ENCODE data around the gene CSDE1.

The CSDE1 gene

DNA sequence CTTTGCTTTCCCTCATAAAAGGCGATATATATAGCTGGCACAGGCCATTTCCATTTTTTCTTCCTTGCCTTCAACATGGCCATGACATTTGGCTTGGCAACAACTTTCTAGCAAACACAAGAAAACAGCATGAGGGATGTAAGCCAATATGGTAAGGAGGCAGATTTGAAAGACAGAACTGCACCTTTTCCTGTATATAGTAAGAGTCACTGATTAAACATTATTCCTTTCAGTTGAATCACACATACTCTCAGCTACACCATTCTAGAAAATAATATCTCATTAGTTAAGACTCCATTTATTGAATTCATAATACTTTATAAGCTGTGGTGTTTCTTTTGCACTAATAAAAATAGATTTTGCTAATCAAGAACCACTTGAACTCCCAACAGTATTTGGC, 13.2 kb upstream of the CSDE1 start:
- Histone ChIP-seq H3K27ac (ENCODE audit: poor library complexity, severe bottlenecking) (no peak overlapping the region), H3K27me3 (ENCODE audit: insufficient read depth, poor library complexity, severe bottlenecking) (no peaks in the 10 kb centered on the region), H3K4me3 (ENCODE audit: severe bottlenecking) (no peak overlapping the region), H3K4me1 (ENCODE audit: insufficient read depth, poor library complexity, severe bottlenecking) (no peaks in the 10 kb centered on the region), H3K36me3 (ENCODE audit: low read depth) (peaks cover 46% of the 10 kb centered on the region), H3K9me3 (ENCODE audit: severe bottlenecking) (no peaks in the 10 kb centered on the region)
- ATAC-seq (ENCODE audit: low read depth): no peak
- no peak for DNase-seq (ENCODE audit: low spot score)
- TF ChIP-seq, protein P1, sequence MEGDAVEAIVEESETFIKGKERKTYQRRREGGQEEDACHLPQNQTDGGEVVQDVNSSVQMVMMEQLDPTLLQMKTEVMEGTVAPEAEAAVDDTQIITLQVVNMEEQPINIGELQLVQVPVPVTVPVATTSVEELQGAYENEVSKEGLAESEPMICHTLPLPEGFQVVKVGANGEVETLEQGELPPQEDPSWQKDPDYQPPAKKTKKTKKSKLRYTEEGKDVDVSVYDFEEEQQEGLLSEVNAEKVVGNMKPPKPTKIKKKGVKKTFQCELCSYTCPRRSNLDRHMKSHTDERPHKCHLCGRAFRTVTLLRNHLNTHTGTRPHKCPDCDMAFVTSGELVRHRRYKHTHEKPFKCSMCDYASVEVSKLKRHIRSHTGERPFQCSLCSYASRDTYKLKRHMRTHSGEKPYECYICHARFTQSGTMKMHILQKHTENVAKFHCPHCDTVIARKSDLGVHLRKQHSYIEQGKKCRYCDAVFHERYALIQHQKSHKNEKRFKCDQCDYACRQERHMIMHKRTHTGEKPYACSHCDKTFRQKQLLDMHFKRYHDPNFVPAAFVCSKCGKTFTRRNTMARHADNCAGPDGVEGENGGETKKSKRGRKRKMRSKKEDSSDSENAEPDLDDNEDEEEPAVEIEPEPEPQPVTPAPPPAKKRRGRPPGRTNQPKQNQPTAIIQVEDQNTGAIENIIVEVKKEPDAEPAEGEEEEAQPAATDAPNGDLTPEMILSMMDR (IDR thresholded peaks at IDR 0.05; ENCODE audit: poor library complexity, severe bottlenecking): no peak

DNA sequence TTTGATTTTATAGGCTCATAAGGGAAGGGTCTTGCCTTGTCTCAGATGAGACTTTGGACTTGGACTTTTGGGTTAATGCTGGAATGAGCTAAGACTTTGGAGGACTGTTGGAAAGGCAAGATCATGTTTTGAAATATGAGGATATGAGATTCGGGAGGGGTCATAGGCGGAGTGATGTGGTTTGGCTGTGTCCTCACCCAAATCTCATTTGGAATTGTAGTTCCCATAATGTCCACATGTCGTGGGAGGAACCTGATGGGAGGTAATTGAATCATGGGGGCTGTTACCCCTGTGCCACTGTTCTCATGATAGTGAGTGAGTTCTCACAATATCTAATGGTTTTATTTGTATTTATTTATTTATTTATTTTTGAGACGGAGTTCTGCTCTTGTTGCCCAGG, 6.9 kb upstream of the CSDE1 start:
- no peaks in the 10 kb centered on the region for H3K9me3 ChIP-seq (ENCODE audit: severe bottlenecking)
- ATAC-seq (ENCODE audit: low read depth) (no peak), DNase-seq (ENCODE audit: low spot score) (no peak)
- no peaks in the 10 kb centered on the region for H3K4me1 ChIP-seq (ENCODE audit: insufficient read depth, poor library complexity, severe bottlenecking)
- H3K4me3 ChIP-seq (ENCODE audit: severe bottlenecking): no peak overlapping the region
- H3K36me3 ChIP-seq (ENCODE audit: low read depth): no peaks in the 10 kb centered on the region; the same call in 1 of the 2 replicates
- H3K27ac ChIP-seq (ENCODE audit: poor library complexity, severe bottlenecking): no peak overlapping the region
- H3K27me3 ChIP-seq (ENCODE audit: insufficient read depth, poor library complexity, severe bottlenecking): no peaks in the 10 kb centered on the region
- TF ChIP-seq, protein P1 (IDR thresholded peaks at IDR 0.05; ENCODE audit: poor library complexity, severe bottlenecking): no peak

DNA sequence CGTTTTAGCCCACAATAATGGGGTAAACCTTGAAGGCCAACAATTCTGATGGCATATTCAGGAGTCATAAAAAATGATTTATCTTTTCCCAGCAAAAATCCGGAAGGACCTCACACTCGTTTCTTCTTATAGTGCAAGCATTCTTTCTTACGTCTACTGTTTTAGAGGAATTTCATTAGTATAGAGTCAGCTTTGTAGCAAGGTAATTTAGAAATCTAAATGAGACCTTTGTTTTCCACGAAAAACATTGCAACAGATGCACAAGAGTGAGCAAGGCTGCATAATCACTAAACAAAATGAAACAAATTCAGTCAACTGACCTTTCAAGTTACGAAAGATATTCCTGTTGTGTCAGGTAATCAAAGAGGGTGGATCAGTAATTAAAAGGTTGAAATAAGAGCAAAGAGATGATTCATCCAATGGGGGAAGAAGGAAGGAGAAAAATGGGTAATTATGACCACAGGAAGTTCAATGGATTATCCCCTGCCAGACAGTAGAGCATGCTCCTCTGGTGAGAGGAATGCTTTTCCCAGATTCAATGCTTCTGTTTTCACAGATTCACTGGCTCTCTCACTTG, 560 bp upstream of the CSDE1 start:
- TF ChIP-seq, protein P1 (IDR thresholded peaks at IDR 0.05; ENCODE audit: poor library complexity, severe bottlenecking): peak; percentile 14
- no peaks in the 10 kb centered on the region for H3K9me3 ChIP-seq (ENCODE audit: severe bottlenecking)
- H3K27me3 ChIP-seq (ENCODE audit: insufficient read depth, poor library complexity, severe bottlenecking): no peaks in the 10 kb centered on the region
- peak overlapping the region; percentile 88 for H3K4me3 ChIP-seq (ENCODE audit: severe bottlenecking)
- peaks cover 12% of the 10 kb centered on the region for H3K4me1 ChIP-seq (ENCODE audit: insufficient read depth, poor library complexity, severe bottlenecking)
- H3K36me3 ChIP-seq (ENCODE audit: low read depth): peaks cover 28% of the 10 kb centered on the region
- ATAC-seq (ENCODE audit: low read depth) (no peak), DNase-seq (ENCODE audit: low spot score) (no peak)
- peak overlapping the region; percentile 74 for H3K27ac ChIP-seq (ENCODE audit: poor library complexity, severe bottlenecking)

DNA sequence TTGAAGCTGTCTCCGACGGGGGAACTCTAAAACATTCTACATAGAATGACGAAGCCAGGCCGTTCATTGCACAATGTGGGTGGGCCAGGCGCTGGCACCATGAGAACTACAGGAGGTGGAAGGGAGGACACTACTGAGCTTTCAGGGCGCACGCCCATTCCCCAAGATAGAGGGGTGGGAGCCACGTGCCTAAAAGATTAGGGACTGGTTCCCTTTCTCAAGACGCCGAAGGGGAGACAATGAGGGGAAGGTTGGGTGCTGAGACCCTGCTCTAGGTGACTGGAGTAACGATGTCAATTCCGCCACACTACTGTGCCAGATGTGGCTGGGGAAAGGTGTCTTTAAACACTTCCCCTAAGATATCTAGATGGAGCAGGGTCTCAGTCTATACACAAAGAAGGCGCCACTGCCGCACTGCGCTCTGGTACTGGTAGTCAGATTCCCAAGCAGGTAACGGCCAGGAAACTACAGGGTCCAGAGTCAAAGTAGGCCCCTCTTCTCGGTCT, 782 bp downstream of the CSDE1 start:
- TF ChIP-seq, protein P1 (IDR thresholded peaks at IDR 0.05; ENCODE audit: poor library complexity, severe bottlenecking): no peak
- no peaks in the 10 kb centered on the region for H3K27me3 ChIP-seq (ENCODE audit: insufficient read depth, poor library complexity, severe bottlenecking)
- no peak for DNase-seq (ENCODE audit: low spot score)
- H3K4me1 ChIP-seq (ENCODE audit: insufficient read depth, poor library complexity, severe bottlenecking): peaks cover 12% of the 10 kb centered on the region
- H3K36me3 ChIP-seq (ENCODE audit: low read depth): peaks cover 28% of the 10 kb centered on the region
- peak overlapping the region; percentile 74 for H3K27ac ChIP-seq (ENCODE audit: poor library complexity, severe bottlenecking)
- peak; percentile 38 for ATAC-seq (ENCODE audit: low read depth)
- peak overlapping the region; percentile 88 for H3K4me3 ChIP-seq (ENCODE audit: severe bottlenecking)
- H3K9me3 ChIP-seq (ENCODE audit: severe bottlenecking): no peaks in the 10 kb centered on the region

Data from RWPE2 (cell line).